Hematopoietic multipotent progenitor cell treated with erythropoietin and hydrocortisone succinate and interleukin-3 and kit ligand, for 17 days (in vitro differentiated cells): ENCODE data around the gene TTLL8.

Experiments used
- DNase-seq: peaks from one replicate; pipeline ENCODE4 v3.0.0-alpha.2; 2015; ENCODE audit warnings: low spot score

Gene TTLL8

GRCh38 chr22:50082961-50083461 is 24.9 kb upstream of the TTLL8 start:
- DNase-seq, result no peak

DNA sequence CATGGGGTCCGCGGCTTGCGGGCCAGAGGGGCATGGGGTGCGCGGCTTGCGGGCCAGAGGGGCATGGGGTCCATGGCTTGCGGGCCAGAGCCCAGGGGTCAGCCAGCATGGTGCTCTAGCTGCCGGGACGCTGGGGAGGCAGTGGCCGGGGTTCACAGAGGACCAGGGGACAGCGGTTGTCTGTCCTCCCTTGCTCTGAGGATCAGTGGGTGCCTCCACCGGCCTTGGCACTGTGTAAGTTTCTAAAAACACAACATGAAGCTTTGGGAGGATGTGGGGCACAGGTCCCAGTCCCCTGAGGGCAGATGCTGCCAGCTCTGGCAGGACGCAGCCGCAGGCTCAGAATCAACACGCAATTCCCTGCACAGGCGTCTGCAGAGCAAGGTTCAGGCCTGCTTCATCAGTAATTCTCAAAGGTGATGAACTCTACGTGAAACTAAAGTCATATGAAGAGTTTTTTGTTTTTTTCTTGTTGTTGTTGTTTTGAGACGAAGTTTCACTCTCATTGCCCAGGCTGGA is 24.2 kb upstream of the TTLL8 start:
- DNase-seq, result no peak

DNA sequence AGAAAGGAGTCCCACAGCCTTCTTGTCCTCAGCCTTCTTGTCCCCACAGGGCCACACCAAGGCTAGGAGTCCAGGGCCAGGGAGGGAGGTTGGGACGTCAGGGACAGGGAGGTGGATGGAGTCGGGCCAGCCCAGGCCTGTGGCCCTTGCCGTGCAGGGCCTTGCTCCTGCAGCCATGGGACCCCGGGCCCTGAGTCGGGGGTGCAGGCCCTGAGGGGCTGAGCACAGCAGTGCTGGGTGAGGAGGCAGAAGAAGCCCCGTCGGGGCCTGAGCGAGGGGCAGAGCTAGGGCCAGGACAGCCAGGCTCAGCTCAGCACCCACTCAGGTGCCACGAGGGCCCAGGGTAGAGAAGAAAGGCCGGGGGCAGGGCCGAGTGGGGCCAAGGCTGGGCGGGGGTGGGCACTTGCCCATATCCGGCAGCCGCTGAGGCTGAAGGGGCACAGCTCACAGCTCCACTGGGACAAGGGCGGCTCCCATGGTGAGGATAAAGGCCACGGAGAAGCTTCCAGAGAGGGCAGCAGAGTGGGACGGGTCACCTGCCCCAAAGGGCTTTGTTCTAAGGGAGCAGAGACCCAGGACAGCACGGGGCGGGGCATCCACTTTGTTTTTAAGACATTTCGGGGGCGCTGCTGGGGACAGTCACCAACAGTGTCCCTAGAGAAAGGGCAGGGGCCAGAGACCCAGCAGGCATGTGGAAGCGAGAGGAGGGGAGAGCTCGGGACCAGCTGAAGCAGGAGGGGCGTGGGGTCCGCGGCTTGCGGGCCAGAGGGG is 23.5 kb upstream of the TTLL8 start:
- no peak for DNase-seq

GRCh38 chr22:50080077-50080465 is 22.0 kb upstream of the TTLL8 start:
- DNase-seq, result no peak

- no peak for DNase-seq
These were observed 20.7 kb upstream of the TTLL8 start for GRCh38 chr22:50078761-50079160.

GRCh38 chr22:50078246-50078645 is 20.1 kb upstream of the TTLL8 start:
- no peak for DNase-seq

DNA sequence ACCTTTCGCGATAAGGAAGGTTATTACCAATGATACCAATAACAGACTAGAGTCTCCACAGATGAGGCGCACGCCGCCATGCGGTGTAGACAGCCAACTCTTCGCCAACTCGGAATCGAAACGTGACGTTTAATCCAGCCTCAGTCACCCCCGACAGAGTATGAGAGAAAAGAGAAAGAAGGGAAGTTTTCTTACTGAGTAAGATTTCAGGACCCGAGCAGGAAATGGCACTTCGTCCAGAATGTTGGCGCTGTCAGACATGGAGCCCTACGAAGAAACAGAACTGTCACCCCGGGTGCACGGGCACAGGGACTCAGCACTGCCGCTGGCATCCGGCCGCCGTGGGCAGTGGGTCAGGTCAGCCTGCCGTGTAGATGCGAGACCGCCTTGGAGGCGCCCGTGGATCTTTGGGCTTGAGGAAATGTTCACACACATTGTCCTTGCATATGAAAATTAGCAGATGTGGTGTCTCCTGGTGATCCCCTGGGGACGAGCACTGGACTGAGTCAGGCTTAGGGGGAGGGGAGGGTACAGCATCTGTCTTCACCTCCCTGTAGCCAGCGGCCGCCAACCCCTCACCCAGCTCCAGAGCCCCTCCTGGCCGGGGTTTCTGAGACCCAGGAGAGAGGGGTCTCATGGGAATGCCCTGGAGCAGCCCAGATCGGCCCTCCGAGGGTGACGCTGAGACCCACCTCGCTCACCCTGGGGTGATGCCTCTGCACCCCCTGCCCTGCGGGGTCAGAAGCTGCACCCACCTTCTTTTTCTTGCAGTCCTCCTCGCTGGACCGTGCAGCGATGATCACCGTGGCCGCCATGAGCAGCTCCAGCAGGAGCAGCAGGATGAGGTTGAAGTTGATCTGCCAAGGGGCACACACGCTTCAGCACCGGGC is 18.8 kb upstream of the TTLL8 start:
- no peak for DNase-seq

DNA sequence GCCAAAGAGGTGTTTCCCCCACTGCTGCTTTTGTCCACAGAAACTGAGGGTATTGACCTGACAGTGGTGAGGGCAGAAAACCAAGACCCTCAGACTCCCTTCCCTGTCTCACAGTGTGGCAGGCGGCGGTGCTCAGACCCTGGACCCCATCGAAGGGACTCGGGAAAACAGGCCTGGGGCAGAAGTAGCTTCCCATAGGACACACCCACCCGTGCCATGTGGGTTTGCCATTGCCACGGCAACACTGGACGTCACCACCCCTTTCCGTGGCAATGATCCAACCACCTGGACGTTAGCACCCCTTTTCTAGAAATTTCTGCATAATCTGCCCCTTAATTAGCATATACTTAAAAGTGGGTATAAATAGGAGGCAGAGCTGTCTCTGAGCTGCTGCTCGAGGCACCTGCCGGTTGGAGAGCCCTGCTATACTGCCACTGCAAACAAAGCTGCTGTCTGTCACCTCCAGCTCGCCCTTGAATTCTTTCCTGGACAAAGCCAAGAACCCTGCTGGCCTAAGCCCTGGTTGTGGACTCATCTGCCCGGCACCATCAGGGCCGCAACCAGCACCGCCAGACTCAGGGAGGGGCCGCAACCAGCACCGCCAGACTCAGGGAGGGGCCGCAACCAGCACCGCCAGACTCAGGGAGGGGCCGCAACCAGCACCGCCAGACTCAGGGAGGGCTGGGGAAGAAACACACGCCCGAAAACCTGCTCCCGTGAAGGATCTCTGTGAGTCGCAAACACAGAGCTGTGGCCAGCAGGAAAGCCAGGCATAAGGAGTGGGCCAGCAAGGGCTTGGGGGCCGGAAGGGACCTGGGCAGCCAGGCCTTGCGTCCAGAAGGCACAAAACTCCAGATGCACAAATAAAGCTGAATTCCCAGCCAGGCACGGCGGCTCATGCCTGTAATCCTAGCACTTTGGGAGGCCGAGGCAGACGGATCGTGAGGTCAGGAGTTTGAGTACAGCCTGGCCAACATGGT is 16.7 kb upstream of the TTLL8 start:
- DNase-seq, result no peak

GRCh38 chr22:50074056-50074455 is 16.0 kb upstream of the TTLL8 start:
- no peak for DNase-seq

DNA sequence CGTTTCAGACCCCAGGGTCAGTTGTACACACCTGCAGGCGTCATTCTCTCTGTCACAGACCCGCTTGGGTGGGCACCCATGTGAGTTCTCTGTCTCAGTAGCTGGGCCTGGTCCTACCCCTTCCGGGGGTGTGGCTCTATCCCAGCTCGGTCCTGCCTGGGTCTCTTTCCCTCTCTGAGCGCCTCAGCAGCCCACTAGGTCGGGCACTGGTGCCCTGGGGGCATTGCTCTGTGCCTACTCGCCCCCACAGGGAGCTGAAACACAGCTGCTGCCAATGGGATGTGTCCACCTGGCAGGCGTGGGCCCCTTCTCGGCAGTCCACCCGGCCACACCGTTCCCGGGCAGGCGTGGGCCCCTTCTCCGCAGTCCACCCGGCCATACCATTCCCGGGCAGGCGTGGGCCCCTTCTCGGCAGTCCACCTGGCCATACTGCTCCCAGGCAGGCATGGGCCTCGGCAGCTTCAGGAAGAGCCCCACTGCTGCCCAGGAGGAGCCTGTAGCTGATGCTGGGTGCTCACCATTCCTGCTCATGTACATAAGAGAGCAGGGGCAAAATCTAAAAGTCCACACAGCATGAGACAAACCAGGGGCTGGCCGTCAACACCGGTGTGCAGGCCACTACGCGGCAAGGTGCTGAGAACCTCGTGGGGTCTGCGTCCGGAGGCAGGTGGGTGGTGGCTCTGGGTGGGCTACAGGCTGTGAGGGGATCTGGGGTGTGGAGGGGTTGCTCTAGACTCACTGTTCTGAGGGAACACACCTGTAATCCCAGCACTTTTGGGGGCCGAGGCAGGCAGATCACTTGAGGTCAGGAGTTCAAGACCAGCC is 14.8 kb upstream of the TTLL8 start:
- DNase-seq, result no peak

DNA sequence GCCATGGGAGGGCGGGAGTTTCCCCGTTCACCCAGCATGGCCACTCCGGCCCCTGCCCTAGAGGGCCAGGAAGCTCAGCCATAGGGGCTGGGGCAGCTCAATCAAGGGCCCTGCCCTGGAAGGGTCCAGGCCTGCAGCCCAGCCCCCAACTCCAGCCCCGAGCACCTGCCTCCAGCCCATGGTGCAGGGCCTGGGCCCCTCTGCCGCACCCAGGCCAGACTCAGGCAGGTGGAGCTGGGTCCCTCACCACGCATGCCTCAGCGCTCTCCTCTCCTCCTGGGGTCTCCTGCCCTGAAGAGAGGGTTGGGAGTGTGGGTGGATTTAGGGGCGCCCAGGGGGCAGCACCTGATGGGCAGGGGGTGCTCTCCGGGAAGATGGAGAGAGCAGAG is 14.1 kb upstream of the TTLL8 start:
- DNase-seq, result no peak

- DNase-seq, result no peak
These were observed 13.5 kb upstream of the TTLL8 start for GRCh38 chr22:50071432-50072166.

DNA sequence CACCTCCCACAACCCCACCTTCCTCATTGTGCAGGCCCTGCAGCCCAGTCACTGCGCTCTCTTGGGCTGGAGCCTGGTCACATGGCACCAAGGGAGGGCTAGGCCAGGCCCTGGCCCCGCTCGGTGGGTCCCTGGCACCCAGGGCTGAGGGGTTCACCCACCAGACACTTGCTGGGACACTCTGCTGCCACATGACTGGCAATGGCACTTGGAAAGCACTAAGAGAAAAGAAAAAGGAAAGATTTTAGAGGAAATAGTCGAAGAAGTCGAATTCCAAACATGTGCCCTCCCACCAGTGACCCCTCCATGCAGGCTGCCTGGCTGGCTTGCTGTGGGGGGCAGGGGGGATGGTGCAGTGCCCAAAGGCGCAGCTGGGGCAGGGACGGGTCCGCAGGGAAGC is 12.3 kb upstream of the TTLL8 start:
- DNase-seq, result no peak

GRCh38 chr22:50068096-50068495 is 10.0 kb upstream of the TTLL8 start:
- no peak for DNase-seq

DNA sequence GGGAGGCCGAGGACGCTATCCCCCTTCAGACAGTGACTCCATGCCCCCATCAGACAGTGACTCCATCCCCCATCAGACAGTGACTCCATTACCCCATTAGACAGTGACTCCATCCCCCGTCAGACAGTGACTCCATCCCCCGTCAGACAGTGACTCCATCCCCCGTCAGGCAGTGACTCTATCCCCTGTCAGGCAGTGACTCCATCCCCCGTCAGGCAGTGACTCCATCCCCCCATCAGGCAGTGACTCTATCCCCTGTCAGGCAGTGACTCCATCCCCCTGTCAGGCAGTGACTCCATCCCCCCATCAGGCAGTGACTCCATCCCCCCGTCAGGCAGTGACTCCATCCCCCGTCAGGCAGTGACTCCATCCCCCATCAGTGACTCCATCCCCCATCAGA is 9.1 kb upstream of the TTLL8 start:
- no peak for DNase-seq

- no peak for DNase-seq
These were observed 6.4 kb upstream of the TTLL8 start for GRCh38 chr22:50064453-50064852.

DNA sequence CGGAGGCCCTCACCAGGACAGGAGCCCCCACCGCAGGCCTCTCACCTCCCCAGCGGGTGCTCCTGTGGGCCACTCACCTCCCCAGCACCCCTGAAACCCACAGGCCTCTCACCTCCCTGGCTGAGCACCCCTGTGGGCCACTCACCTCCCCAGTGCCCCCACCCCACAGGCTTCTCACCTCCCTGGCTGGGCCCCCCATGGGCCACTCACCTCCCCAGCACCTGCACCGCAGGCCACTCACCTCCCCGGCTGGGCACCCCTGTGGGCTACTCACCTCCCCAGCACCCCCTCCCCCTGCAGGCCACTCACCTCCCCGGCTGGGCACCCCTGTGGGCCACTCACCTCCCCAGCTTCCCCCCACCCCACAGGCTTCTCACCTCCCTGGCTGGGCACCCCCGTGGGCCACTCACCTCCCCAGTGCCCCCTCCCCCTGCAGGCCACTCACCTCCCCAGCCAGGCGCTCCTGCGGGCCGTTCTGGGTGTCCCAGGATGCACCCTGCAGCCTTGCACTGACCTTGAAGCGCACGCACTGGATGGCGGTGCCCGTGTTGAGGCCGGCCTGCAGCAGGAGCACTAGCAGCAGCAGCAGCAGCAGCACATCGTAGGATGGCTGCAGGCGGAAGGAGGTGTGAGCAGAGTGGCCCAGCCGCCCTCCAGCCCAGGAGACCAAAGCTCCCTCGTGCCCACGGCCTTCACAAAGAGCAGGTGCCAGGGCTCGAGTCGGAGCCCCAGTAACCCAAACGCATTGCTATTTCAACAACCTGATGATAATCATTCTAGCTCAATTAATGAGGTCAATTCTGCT is 5.7 kb upstream of the TTLL8 start:
- no peak for DNase-seq

GRCh38 chr22:50062509-50063135 is 4.5 kb upstream of the TTLL8 start:
- DNase-seq, result no peak

- no peak for DNase-seq
These were observed 3.8 kb upstream of the TTLL8 start for GRCh38 chr22:50061824-50062355.
